ENCODE measurements around the gene KSR2.

KSR2 gene

GRCh38 chr12:117819160-117819559 is 149.6 kb downstream of the KSR2 start:
- H4K8ac ChIP-seq (ENCODE audit: low read depth, low read length): no peak overlapping the region
- no peak overlapping the region for H3K27ac ChIP-seq (ENCODE audit: low read depth, low read length)
- no peak overlapping the region for H2AFZ ChIP-seq (ENCODE audit: insufficient read depth, low read length, poor library complexity)
- no peak overlapping the region for H2BK120ac ChIP-seq (ENCODE audit: insufficient read depth, low read length, poor library complexity)
- no peaks in the 10 kb centered on the region for H3K9me3 ChIP-seq (ENCODE audit: insufficient read depth, low read depth, low read length)
- no peak overlapping the region for H4K12ac ChIP-seq (ENCODE audit: low read depth, low read length)
- H3K23ac ChIP-seq (ENCODE audit: low read length): no peak overlapping the region
- no peak overlapping the region for H2AK5ac ChIP-seq (ENCODE audit: low read length)
- WGBS (ENCODE audit: extremely low coverage, insufficient coverage, insufficient read length): no CpG with 5 or more reads among the region's 4 CpGs
- H3K79me2 ChIP-seq (ENCODE audit: control insufficient read depth, insufficient read depth, low read length, poor library complexity): no peaks in the 10 kb centered on the region
- no peaks in the 10 kb centered on the region for H3K36me3 ChIP-seq (ENCODE audit: control insufficient read depth in 1 of 2, insufficient read depth in 2 of 2, low read length in 2 of 2)
- no peaks in the 10 kb centered on the region for H3K27me3 ChIP-seq (ENCODE audit: insufficient read depth, low read length)
- no peaks in the 10 kb centered on the region for H3K79me1 ChIP-seq (ENCODE audit: low read length)
- no peak for DNase-seq
- H2BK5ac ChIP-seq (ENCODE audit: low read depth, low read length, poor library complexity): no peak overlapping the region
- H2BK12ac ChIP-seq (ENCODE audit: low read length): no peak overlapping the region
- no peaks in the 10 kb centered on the region for H3K4me1 ChIP-seq (ENCODE audit: control insufficient read depth in 1 of 2, insufficient read depth in 2 of 2, low read length in 2 of 2)
- no peak overlapping the region for H3K4me3 ChIP-seq (ENCODE audit: low read depth, low read length)
- no peak overlapping the region for H3K18ac ChIP-seq (ENCODE audit: low read length)
- H3K9ac ChIP-seq (ENCODE audit: low read length): no peak overlapping the region
- no peak overlapping the region for H3K4ac ChIP-seq (ENCODE audit: low read depth, low read length)
- H4K91ac ChIP-seq (ENCODE audit: low read depth, low read length): no peak overlapping the region
- H3K14ac ChIP-seq (ENCODE audit: low read length): no peak overlapping the region
- H3K4me2 ChIP-seq (ENCODE audit: low read length): no peak overlapping the region

- Histone ChIP-seq H3K27ac (ENCODE audit: low read depth, low read length) (no peak overlapping the region), H3K9ac (ENCODE audit: low read length) (no peak overlapping the region), H3K4ac (ENCODE audit: low read depth, low read length) (no peak overlapping the region), H3K79me2 (ENCODE audit: control insufficient read depth, insufficient read depth, low read length, poor library complexity) (no peaks in the 10 kb centered on the region), H3K18ac (ENCODE audit: low read length) (no peak overlapping the region), H3K23ac (ENCODE audit: low read length) (peak overlapping the region; percentile 80), H3K27me3 (ENCODE audit: insufficient read depth, low read length) (no peaks in the 10 kb centered on the region), H3K79me1 (ENCODE audit: low read length) (no peaks in the 10 kb centered on the region), H2BK120ac (ENCODE audit: insufficient read depth, low read length, poor library complexity) (no peak overlapping the region), H2AK5ac (ENCODE audit: low read length) (no peak overlapping the region), H4K91ac (ENCODE audit: low read depth, low read length) (no peak overlapping the region), H3K36me3 (ENCODE audit: control insufficient read depth in 1 of 2, insufficient read depth in 2 of 2, low read length in 2 of 2) (no peaks in the 10 kb centered on the region), H3K4me2 (ENCODE audit: low read length) (no peak overlapping the region), H3K14ac (ENCODE audit: low read length) (no peak overlapping the region), H3K4me3 (ENCODE audit: low read depth, low read length) (no peak overlapping the region), H3K4me1 (ENCODE audit: control insufficient read depth in 1 of 2, insufficient read depth in 2 of 2, low read length in 2 of 2) (no peaks in the 10 kb centered on the region), H2BK5ac (ENCODE audit: low read depth, low read length, poor library complexity) (no peak overlapping the region), H4K8ac (ENCODE audit: low read depth, low read length) (no peak overlapping the region), H3K9me3 (ENCODE audit: insufficient read depth, low read depth, low read length) (no peaks in the 10 kb centered on the region), H2BK12ac (ENCODE audit: low read length) (no peak overlapping the region), H4K12ac (ENCODE audit: low read depth, low read length) (no peak overlapping the region), H2AFZ (ENCODE audit: insufficient read depth, low read length, poor library complexity) (no peak overlapping the region)
- DNase-seq: no peak
- no CpG with 5 or more reads among the region's 5 CpGs for WGBS (ENCODE audit: extremely low coverage, insufficient coverage, insufficient read length)
Measured at GRCh38 chr12:117818400-117818799, 150.4 kb downstream of the KSR2 start.

GRCh38 chr12:117809509-117809908 is 159.3 kb downstream of the KSR2 start:
- no peaks in the 10 kb centered on the region for H3K27me3 ChIP-seq (ENCODE audit: insufficient read depth, low read length)
- no CpG with 5 or more reads among the region's 3 CpGs for WGBS (ENCODE audit: extremely low coverage, insufficient coverage, insufficient read length)
- no peak overlapping the region for H2BK120ac ChIP-seq (ENCODE audit: insufficient read depth, low read length, poor library complexity)
- H3K4ac ChIP-seq (ENCODE audit: low read depth, low read length): no peak overlapping the region
- no peak overlapping the region for H2AFZ ChIP-seq (ENCODE audit: insufficient read depth, low read length, poor library complexity)
- no peak overlapping the region for H3K27ac ChIP-seq (ENCODE audit: low read depth, low read length)
- H3K4me3 ChIP-seq (ENCODE audit: low read depth, low read length): no peak overlapping the region
- no peak overlapping the region for H4K8ac ChIP-seq (ENCODE audit: low read depth, low read length)
- peaks cover 0 to 2% of the 10 kb centered on the region in 2 experiments for H3K4me1 ChIP-seq (ENCODE audit: control insufficient read depth in 1 of 2, insufficient read depth in 2 of 2, low read length in 2 of 2)
- no peak overlapping the region for H3K18ac ChIP-seq (ENCODE audit: low read length)
- no peak overlapping the region for H4K91ac ChIP-seq (ENCODE audit: low read depth, low read length)
- no peak overlapping the region for H2BK12ac ChIP-seq (ENCODE audit: low read length)
- H3K9me3 ChIP-seq (ENCODE audit: insufficient read depth, low read depth, low read length): no peaks in the 10 kb centered on the region
- H3K79me1 ChIP-seq (ENCODE audit: low read length): no peaks in the 10 kb centered on the region
- no peak overlapping the region for H2BK5ac ChIP-seq (ENCODE audit: low read depth, low read length, poor library complexity)
- H3K9ac ChIP-seq (ENCODE audit: low read length): no peak overlapping the region
- H3K4me2 ChIP-seq (ENCODE audit: low read length): no peak overlapping the region
- no peak overlapping the region for H3K23ac ChIP-seq (ENCODE audit: low read length)
- no peaks in the 10 kb centered on the region for H3K36me3 ChIP-seq (ENCODE audit: control insufficient read depth in 1 of 2, insufficient read depth in 2 of 2, low read length in 2 of 2)
- no peak overlapping the region for H4K12ac ChIP-seq (ENCODE audit: low read depth, low read length)
- DNase-seq: no peak
- H3K14ac ChIP-seq (ENCODE audit: low read length): no peak overlapping the region
- H3K79me2 ChIP-seq (ENCODE audit: control insufficient read depth, insufficient read depth, low read length, poor library complexity): no peaks in the 10 kb centered on the region
- H2AK5ac ChIP-seq (ENCODE audit: low read length): no peak overlapping the region

GRCh38 chr12:117807946-117808345 is 160.8 kb downstream of the KSR2 start:
- Histone ChIP-seq H2AFZ (ENCODE audit: insufficient read depth, low read length, poor library complexity) (no peak overlapping the region), H3K79me2 (ENCODE audit: control insufficient read depth, insufficient read depth, low read length, poor library complexity) (no peaks in the 10 kb centered on the region), H3K79me1 (ENCODE audit: low read length) (no peaks in the 10 kb centered on the region), H3K4me3 (ENCODE audit: low read depth, low read length) (no peak overlapping the region), H2BK120ac (ENCODE audit: insufficient read depth, low read length, poor library complexity) (no peak overlapping the region), H3K4me1 (ENCODE audit: control insufficient read depth in 1 of 2, insufficient read depth in 2 of 2, low read length in 2 of 2) (peaks cover 0 to 2% of the 10 kb centered on the region in 2 experiments), H3K23ac (ENCODE audit: low read length) (no peak overlapping the region), H2AK5ac (ENCODE audit: low read length) (no peak overlapping the region), H3K27me3 (ENCODE audit: insufficient read depth, low read length) (no peaks in the 10 kb centered on the region), H2BK5ac (ENCODE audit: low read depth, low read length, poor library complexity) (no peak overlapping the region), H2BK12ac (ENCODE audit: low read length) (no peak overlapping the region), H4K91ac (ENCODE audit: low read depth, low read length) (no peak overlapping the region), H3K18ac (ENCODE audit: low read length) (no peak overlapping the region), H3K14ac (ENCODE audit: low read length) (no peak overlapping the region), H3K4ac (ENCODE audit: low read depth, low read length) (no peak overlapping the region), H3K9me3 (ENCODE audit: insufficient read depth, low read depth, low read length) (no peaks in the 10 kb centered on the region), H3K36me3 (ENCODE audit: control insufficient read depth in 1 of 2, insufficient read depth in 2 of 2, low read length in 2 of 2) (no peaks in the 10 kb centered on the region), H3K27ac (ENCODE audit: low read depth, low read length) (no peak overlapping the region), H4K8ac (ENCODE audit: low read depth, low read length) (no peak overlapping the region), H3K9ac (ENCODE audit: low read length) (no peak overlapping the region), H3K4me2 (ENCODE audit: low read length) (no peak overlapping the region), H4K12ac (ENCODE audit: low read depth, low read length) (no peak overlapping the region)
- no CpG with 5 or more reads among the region's 2 CpGs for WGBS (ENCODE audit: extremely low coverage, insufficient coverage, insufficient read length)
- no peak for DNase-seq
